Activated CD8-positive, alpha-beta memory T cell treated with anti-CD3 and anti-CD28 coated beads for 24 hours (primary cell): Measurements from ENCODE around the gene UTP15.

Source experiments
- DNase-seq: peaks from one replicate; pipeline ENCODE4 v3.0.0-alpha.2; 2020

Gene UTP15

DNA sequence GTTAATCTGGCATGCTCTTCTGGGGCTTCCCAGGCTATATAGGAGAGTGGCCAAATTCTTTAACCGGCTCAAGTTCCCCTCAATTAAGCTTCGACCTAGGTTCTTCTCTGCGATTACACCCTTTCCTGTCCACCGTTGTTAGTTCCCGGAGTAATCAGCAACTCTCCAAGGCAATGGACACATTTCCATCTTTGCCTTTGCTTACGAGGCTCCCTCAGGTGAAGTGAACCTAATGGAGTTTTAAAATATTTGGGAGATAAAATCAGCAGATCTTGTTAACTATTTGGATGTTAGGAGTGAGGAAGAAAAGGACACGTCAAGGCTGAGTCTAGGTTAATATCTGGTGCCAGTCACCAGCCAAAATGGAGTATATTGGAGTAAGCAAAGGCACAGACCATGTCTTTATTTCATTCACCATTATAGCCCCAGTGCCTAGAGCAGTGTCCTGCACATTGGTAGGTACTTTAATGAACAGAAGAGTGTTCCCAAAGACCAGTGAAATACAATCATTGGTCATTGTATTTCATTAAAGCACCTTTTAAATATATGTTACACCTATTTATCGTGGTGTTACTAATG, 515 bp downstream of the UTP15 start:
- DNase-seq: no peak

DNA sequence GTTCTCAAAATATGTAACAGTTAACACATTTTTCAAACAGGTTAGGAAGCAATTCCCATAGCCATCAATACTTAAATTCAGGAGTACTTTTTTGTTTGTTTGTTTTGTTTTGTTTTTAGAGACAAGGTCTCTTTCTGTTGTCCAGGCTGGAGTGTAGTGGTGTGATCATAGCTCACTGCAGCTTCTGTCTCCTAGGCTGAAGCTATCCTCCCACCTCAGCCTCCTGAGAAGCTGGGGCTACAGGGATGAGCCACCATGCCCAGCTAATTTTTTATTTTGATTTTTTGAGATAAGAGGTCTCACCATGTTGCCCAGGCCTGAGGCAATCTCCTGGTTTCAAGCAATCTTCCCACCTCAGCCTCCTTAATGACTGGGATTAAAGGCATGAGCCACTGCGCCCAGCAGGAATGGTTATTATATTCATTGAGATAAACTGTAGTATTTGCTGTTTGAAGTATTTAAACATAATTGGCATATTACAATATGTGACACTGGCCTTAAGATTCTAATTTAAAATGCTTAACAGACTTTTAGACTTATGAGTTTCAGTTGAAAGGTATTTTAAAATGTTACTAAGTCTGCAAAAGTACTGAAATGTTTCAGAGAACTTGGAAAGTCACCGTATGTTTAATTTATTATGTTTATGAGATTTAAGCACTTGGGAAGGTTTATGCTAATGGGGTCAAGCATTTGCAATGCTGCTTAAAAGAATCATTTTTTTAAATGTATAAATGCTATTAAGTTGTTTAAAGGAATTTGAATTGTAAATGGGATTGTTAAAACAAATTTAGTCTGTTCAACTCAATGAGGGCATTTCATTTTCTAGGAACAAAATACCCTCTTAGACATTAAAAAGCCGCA, 17.0 kb downstream of the UTP15 start:
- DNase-seq: no peak

DNA sequence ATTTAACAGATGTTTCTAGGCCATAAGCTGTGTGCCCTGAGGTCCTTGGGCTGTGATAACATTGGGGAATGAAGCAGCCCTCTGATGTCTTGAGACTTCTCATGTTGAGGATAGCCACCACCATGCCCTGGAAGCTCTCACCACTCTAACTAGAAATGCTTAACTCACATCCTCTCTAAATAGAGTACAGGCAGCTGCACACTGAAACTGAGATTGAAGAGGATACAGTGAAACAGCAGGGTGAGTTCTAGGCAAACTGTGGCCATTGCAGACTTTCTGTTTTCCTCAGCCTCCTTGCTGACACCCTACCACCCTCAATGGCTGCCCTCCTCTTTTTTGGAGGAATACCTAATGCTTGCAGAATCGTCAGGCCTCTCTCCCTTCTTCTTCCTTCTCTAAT, 22.4 kb downstream of the UTP15 start:
- no peak for DNase-seq

- no peak for DNase-seq
Observed at GRCh38 chr5:73591102-73591695, 25.7 kb downstream of the UTP15 start.

- DNase-seq: no peak
Observed at GRCh38 chr5:73591698-73592501, 26.4 kb downstream of the UTP15 start.

DNA sequence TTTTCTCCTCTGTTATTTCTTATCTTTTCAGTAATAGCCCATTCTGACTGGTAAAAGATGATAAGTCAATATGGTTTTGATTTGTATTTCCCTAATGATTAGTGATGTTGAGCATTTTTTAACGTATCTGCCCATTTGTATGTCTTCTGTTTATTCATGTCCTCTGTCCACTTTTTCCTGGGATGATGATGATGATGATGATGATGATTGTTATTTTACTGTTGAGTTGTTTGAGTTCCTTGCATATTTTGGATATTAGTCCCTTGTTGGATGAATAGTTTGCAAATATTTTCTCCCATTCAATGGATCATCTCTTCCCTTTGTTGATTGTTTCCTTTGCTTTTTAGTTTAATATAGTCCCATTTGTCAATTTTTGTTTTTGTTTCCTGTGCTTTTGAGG, 27.0 kb downstream of the UTP15 start:
- no peak for DNase-seq

DNA sequence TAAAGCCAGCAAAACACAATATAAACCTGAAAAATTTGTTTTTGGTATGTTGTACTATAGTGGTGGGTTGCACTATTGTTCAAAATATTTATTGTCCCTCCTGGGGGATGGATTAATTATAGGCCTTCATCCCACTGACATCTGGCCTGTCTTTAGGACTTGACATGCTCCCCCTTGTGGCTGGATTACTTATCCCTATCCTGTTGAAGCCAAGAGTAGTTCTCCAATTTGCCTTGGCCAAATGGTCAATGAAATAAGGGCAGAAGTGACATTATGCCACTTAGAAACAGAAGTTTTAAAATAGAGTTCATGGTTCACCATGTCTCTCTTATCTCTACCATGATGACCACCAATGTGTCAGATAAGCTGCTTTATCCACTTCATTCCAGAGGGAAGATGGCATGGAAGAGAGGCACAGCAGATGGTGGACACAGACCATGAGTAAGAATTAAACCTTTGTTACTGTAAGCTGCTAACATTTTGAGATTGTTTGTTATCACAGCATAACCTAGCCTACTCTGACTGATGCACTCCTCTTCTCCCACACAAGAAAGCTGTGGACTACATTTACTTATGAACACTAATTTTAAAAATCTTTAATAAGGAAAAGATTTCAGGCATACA, 31.3 kb downstream of the UTP15 start:
- no peak for DNase-seq

GRCh38 chr5:73599380-73599779, 33.8 kb downstream of the UTP15 start:
- DNase-seq: no peak

DNA sequence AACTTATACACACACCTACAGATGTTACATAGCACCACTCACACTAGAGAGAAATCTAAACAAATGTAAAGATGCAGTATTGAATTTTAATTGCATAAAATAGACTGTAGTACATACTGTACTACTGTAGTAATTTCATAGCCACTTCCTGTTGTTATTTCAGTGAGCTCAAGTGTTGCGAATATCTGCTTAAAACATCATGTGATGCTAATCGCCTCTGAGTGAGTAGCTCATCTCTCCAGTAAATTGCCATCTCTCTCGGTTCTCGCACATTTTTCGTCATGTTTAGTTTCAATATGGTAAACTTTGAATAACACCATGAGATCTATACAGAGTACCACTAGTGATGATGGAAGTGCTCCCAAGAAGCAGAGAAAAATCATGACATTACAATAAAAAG, 38.5 kb downstream of the UTP15 start:
- DNase-seq: no peak

GRCh38 chr5:73605223-73606087, 39.9 kb downstream of the UTP15 start:
- no peak for DNase-seq

GRCh38 chr5:73606206-73606753, 40.7 kb downstream of the UTP15 start:
- DNase-seq: no peak

GRCh38 chr5:73607228-73607627, 41.7 kb downstream of the UTP15 start:
- no peak for DNase-seq

DNA sequence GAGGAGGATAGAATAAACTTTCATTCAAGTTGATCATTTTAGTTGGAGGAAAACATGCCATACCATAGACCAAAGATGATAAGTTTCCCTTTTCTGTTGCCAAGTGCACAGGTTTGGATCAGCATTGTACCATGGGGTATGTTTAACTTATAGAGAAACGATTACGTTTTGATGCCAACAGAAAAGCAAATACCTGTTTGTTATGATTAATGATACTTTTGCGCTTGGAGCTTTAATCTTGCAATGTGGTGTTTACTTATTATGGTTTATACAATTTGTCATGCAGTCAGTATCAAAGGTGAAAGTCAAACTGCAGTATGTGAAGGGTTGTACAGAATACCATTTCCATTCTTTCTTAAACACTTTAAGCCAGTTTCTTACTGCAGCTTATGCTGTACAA, 47.3 kb downstream of the UTP15 start:
- no peak for DNase-seq

DNA sequence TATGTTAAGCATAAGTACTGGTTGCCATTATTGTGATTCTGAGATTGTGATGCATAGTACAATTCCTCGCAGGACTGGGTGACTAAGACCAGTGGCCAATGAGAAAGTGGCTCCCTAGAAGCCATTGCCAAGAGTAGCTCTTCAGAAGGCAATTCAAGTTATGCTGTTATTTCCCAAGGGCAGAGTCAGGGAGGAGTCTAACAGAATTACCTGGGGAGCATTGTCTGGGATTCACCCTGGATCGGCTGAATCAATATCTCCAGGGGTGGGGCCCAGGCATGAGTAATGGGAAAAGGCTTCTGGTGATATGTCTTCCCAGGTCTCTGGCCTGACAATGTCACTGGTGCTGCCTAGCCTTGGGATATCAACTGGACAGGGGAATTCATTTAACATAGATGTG, 49.5 kb downstream of the UTP15 start:
- DNase-seq: no peak

DNA sequence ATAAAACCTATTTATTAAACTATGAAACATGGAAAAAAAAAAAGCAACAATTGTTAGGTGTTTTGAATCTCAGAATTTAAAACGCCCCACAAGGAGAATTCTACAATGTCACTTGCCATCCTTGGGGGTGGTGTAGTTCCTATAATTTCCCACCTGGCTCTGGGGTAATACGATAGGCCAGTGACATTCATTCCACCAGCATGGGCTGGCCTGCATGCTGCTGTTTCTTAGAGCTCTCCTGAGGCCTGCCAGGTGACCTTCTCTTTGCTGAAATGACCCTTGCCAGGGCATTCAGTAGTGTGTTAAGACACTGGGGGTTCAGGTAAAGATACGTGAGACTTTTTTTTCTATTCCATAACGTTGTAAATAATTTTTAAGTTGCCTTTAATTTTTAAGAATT, 50.4 kb downstream of the UTP15 start:
- DNase-seq: no peak

DNA sequence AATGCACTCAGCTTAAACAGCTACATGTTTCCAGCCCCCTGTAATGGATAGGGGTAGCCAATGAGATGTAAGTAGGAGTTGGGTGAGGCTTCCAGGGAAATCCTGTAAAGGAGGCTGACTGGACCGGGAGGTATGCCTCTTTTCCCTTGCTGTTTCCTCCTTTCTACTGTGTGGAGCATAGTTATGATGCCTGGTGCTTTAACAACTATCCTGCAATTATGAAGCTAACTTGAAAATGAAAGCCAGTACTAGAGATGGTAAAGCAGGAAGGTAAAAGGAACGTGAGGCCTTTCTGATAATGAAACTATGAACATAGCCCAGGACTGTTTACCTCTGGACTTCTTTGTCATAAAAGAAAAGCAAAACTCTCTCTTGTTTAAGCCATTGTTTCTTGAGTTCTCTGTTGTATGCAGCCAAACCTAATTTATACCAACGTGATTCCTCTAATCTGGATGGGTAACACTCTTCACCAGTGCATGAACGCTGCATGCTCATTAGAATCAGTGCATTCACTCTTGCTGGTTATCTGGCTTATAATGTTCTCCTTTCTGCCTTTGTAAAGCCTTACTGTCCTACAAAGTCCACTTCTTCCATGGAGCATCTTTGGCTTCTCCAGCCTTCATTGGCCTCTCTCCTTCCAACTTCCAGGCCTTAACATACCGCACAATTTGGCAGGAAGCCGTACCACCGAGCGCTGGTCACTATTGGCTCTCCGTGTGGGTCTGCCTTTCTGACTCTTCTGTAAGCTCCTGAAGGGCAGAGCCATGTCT, 52.2 kb downstream of the UTP15 start:
- no peak for DNase-seq

- no peak for DNase-seq
Observed at GRCh38 chr5:73619606-73620333, 54.2 kb downstream of the UTP15 start.

GRCh38 chr5:73620334-73620687, 54.8 kb downstream of the UTP15 start:
- DNase-seq: no peak

DNA sequence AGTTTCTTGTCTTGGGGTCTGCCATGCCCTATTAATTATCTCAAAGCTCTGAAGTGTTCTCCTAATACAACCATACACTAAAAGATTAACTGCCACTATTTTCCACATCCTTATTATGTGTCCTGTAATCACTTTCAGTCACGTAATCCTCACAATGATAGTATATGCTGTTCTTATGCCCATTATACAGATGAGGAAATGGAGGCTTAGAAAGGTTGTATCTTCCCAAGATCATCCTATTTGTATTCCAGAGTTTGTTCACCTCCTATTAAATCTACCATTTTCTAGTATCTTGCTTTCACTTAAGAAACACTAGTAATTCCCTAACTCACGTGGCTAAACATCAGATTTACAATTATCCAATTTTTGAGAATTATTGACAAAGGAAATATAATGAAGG, 57.5 kb downstream of the UTP15 start:
- no peak for DNase-seq

- DNase-seq: no peak
Observed at GRCh38 chr5:73623901-73624404, 58.4 kb downstream of the UTP15 start.
